Measurements from ENCODE around the gene PECR.

PECR gene

GRCh38 chr2:216071111-216071851 lies 10.3 kb downstream of the PECR start:
- DNase-seq (ENCODE audit: low read depth), result no peak

GRCh38 chr2:216070195-216070594 lies 11.4 kb downstream of the PECR start:
- no peak for DNase-seq (ENCODE audit: low read depth)

GRCh38 chr2:216069028-216069427 lies 12.6 kb downstream of the PECR start:
- DNase-seq (ENCODE audit: low read depth), result no peak

GRCh38 chr2:216066230-216066629 lies 15.4 kb downstream of the PECR start:
- no peak for DNase-seq (ENCODE audit: low read depth)

- DNase-seq (ENCODE audit: low read depth), result no peak
Observed at GRCh38 chr2:216064665-216065064, 16.9 kb downstream of the PECR start.

GRCh38 chr2:216064014-216064630 lies 17.5 kb downstream of the PECR start:
- DNase-seq (ENCODE audit: low read depth), result no peak

GRCh38 chr2:216059233-216059834 lies 22.3 kb downstream of the PECR start:
- DNase-seq (ENCODE audit: low read depth), result no peak

GRCh38 chr2:216057688-216058193 lies 23.9 kb downstream of the PECR start:
- DNase-seq (ENCODE audit: low read depth), result peak; percentile 44

GRCh38 chr2:216056739-216057138 lies 24.9 kb downstream of the PECR start:
- no peak for DNase-seq (ENCODE audit: low read depth)

GRCh38 chr2:216055680-216056079 lies 25.9 kb downstream of the PECR start:
- no peak for DNase-seq (ENCODE audit: low read depth)

GRCh38 chr2:216052420-216052819 lies 29.2 kb downstream of the PECR start:
- DNase-seq (ENCODE audit: low read depth), result no peak

- no peak for DNase-seq (ENCODE audit: low read depth)
Observed at GRCh38 chr2:216051350-216051749, 30.3 kb downstream of the PECR start.

GRCh38 chr2:216049452-216049851 lies 32.2 kb downstream of the PECR start:
- DNase-seq (ENCODE audit: low read depth), result no peak

- no peak for DNase-seq (ENCODE audit: low read depth)
Observed at GRCh38 chr2:216047397-216047796, 34.2 kb downstream of the PECR start.

GRCh38 chr2:216044883-216045486 lies 36.6 kb downstream of the PECR start:
- DNase-seq (ENCODE audit: low read depth), result no peak

GRCh38 chr2:216043949-216044348 lies 37.7 kb downstream of the PECR start:
- DNase-seq (ENCODE audit: low read depth), result no peak

- no peak for DNase-seq (ENCODE audit: low read depth)
Observed at GRCh38 chr2:216041438-216041837, 40.2 kb downstream of the PECR start.

- no peak for DNase-seq (ENCODE audit: low read depth)
Observed at GRCh38 chr2:216039918-216040317, 41.7 kb downstream of the PECR start.

- peak; percentile 72 for DNase-seq (ENCODE audit: low read depth)
Observed at GRCh38 chr2:216034065-216034464, 47.5 kb downstream of the PECR start.

GRCh38 chr2:216033403-216033802 lies 48.2 kb downstream of the PECR start:
- no peak for DNase-seq (ENCODE audit: low read depth)

- DNase-seq (ENCODE audit: low read depth), result no peak
Observed at GRCh38 chr2:216031960-216032689, 49.5 kb downstream of the PECR start.

GRCh38 chr2:216030216-216030615 lies 51.4 kb downstream of the PECR start:
- DNase-seq (ENCODE audit: low read depth), result no peak

Measured in activated T-cell treated with anti-CD3 and anti-CD28 coated beads for 24 hours (primary cell).